Right renal pelvis (tissue), 4 donors: ENCODE data around the gene IQCE. TPM values are rescaled to one million over a fixed set of nuclear protein-coding genes. Genes with fewer than 3 reads are reported as not detected.

Source experiments
- DNase-seq, 4 donors: peaks; one replicate each; pipeline ENCODE4 v3.0.0-alpha.2; 2013; ENCODE audit warnings: low read depth in 4 of 4, low spot score in 3 of 4, missing footprints in 1 of 4
- polyA plus RNA-seq, 4 donors: library from polyadenylated mRNA; unstranded; fragments of 120-200 nt; gene quantifications; one replicate each; pipeline ENCODE4 v1.2.1, GENCODE V29; 2013; ENCODE audit not compliant: insufficient read length in 4 of 4

IQCE gene
- polyA plus RNA-seq, 4 donors = 19.0 to 23.4 (median 22.4) TPM

DNA sequence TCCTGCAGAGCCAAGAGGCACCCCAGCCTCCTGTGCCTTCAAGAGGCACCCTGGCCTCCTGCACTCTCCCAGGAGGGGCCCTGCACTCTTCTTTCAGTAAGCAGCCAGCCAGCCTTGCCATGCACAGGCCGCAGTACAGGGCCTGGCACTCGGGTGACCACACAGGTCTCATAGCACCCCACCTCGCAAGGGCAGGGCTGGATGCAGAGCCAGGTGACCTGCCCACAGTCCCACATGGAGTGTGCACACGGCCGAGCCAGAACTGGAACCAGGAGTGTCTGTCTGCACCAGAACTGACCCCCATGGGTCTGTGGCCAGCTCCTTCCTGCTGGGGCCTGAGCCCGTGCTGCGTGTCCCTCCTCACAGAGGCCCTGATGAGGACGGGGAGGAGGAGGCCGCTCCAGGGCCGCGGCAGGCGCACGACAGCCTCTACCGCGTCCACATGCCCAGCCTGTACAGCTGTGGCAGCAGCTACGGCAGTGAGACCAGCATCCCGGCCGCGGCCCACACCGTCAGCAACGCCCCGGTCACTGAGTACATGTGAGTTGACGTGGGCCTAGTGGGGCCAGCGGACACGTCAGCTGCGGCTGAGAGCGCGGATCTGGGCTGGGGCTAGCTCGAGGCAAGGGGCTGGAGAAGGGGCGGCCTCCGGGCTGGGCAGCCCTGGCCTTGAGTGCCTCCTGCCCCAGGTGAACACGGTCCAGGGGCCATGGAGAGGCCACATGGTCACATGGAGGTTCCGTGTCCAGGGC is 99.3 kb downstream of the IQCE start:
- no peak for DNase-seq

DNA sequence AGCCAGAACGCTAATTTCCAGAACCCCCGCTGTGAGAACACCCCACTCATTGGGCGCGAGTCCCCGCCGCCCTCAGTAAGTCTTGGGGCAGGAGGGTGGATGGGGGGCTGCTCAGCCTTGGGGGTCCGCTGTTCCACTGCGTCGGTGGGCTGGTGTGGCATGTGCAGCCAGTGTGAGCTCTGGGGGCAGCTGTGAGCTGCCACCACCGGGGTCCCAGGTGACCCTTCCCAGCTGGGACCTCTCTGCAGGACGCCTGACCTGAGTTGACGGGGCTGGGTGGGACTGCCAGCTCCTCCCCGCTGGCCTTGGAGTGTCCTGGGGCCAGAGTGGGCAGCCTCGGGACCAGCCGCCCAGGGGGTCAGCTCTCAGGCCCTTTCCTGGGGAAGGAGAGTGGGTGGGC is 100.2 kb downstream of the IQCE start:
- no peak for DNase-seq

DNA sequence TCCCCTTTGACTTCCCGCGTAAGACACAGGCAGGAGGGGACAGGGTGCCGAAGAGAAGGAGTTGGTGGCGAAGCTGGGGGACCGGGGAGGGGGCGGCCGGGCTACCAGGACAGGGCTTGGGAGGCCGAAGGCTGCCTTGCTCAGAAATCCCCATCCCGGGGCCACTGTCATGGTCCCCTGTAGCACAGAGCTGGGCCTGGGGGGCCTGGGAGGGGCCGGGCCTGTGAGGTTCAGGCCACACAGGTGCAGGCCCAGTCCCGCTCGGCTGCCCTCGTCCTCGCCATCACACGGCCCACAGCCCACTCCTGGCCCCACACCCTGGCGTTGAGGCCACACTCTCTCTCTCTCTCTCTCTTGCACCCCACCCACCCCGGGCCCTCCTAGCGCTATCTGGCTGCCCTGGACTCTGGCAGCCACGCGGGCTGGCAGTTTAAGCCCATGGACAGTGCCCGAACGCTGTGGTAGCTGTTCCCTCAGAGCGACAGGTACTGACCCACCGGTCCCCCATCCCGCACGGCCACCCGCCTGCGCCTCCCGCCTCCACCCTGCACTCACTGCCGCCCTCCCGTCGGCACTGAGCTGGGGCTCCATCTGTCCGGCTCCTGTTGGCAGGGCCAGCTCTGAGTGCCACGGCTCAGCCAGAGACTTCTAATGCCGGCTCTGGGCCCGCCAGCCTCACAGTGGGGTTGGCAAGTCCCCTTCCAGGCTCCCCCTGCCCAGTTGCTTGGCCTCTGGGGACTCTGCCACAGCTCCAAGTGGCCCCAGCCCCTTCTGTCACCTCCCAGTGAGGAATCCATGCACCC is 101.0 kb downstream of the IQCE start:
- no peak for DNase-seq

DNA sequence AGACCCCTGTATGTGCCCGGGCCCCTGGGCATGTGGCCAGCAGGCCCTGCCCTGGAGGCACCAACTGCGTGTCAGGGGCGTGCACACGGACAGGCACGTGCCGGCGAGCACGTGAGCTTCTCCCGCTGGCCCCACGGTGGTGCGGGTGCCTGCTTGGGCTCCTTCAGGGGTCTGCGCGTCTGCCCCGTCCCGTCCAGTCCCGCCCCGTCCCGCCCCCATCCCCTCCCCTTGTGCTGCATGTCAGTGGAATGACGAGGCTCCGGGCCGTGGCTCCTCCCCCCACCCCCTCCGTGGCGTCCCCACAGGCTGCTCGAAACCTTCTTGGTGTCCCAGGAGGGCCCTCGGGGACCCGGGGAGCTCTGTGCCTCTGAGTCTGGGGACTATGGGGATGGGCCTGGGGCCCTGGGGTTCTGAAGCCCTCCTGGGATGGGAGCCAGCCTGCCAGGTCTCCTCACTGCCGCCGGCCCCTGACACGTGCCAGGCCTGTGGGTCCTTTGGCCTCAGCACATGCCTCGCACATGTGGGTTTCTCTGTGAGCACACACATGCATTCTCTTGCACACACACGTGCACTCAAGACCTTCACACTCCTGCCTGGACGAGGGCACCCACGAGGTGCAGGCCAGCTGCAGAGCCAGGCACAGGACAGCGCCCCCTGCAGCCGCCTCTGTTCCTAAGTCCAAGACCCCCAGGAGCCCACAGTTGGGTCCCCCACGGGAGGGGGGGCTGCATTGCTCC is 101.7 kb downstream of the IQCE start:
- no peak for DNase-seq

DNA sequence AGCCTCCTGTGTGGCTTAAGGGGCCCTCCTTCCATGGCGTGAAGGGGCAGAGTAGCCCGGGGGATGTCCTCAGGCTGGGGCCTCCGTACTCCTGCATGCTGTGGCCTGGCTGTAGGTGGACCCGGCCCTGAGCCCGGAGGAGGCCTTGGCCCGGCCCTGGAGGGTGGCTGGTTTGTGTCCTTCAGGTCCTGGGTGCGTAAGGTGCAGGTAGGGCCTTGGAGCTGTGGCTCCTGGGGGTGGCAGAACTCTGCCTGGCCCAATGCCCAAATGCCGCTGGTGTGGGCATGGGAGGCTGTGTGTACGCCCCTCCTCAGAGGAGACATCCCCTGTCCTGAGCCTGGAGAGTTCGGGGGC is 102.3 kb downstream of the IQCE start:
- no peak for DNase-seq

DNA sequence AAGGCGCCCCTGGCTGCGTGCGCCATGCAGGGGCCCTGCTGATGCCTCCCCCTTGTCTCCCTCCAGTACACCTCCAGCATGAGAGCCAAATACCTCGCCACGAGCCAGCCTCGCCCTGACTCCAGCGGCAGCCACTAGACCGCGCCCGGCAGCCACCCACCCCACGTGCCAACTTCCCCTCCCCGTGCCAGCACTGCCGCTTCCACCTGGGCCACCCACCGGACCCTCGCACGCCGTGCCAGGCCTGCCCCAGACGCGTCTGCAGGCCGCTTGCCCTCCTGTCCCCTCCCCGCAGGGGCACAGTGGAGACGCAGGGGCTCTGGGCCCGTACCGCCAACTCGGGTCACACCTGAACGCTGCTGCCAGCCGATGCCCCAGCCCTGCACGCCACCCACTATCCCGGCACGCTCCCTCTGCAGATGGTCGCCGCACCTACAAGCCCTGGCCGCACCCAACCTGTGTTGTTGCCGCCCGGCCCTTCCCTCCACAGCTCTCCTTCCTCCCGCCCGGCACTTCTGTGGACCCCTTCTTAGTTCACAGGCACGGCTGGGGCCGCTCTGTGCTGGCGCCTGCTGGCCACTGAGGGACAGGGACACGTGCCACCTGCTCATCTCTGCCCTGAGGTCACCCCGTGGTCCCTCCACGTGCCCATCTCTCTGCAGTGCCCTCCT is 103.0 kb downstream of the IQCE start:
- no peak for DNase-seq

DNA sequence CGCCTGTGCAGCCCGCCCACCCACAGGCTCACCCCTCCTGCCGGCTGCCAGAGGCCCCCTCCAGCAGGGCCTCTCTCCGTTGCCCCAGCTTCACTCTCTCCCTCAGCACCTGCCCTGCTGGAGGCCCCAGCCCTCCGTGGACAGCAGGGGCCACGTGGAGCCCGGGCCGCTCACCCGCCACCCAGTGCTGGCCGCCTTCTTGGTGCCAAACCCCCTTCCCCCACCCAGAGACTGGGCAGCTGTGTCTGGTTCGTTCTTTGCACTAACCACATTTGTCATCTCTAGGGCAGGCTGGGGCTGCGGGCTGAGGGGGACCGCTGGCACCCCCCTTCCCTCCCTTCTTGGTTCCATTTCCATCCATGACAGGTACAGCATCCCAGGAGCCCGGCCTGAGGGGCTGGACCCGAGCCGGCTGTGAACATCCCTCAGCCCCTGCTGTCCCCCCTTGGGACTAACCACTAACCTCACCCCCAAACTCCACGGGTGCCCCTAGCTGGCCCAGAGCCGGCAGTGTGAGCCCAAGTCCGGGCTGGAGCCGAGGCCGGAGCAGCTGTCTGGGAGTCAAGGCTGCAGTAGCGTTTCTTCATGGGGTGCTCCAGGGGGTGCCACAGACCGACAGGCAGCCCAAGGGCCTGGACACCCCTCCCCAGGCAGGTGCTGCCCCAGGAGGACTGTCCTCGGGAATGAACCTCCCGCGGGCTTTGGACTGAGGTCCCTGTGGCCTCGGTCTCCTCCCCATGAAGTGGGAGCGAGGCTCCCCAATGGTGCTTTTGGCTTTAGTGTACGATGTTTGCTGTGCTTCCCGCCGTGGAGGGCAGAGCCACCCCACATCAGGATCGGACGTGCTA is 103.7 kb downstream of the IQCE start:
- DNase-seq = no peak

DNA sequence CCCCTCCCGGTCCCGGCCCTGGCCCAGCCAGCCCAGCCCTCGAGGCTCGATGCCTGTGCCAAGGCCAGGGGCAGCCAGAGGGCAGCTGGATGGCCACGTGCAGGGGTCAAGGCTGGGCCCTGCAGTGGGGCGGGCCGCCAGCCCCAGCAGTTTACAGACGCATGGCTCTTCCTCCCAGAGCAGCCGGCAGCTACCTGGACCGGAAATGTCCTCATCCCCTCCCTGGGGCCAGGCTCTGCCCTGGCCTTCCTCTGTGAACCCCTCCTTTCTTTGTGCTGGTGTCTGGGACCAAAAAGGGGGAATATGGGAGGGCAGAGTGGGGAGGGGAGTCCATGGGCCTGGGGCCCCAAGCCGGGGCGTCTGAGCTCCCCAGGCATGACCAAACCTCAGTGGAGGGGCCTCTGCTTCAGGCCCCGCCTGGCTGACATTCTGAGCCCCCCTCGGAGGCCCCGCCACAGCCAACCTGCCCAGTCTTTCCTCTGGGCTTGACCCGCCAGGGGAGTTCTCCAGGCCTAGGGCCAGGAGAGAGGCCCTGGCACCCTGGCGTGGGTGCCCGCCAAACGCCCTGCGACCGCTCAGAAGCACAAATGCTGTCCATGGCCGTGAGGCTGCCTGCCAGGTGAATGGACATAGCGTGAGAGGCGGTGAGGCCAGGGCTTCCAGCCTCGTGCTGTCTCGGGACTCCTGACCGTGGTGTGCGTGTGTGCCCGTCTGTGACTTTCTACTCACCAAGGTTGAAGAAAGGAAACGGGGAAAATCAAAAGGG is 104.5 kb downstream of the IQCE start:
- no peak for DNase-seq

DNA sequence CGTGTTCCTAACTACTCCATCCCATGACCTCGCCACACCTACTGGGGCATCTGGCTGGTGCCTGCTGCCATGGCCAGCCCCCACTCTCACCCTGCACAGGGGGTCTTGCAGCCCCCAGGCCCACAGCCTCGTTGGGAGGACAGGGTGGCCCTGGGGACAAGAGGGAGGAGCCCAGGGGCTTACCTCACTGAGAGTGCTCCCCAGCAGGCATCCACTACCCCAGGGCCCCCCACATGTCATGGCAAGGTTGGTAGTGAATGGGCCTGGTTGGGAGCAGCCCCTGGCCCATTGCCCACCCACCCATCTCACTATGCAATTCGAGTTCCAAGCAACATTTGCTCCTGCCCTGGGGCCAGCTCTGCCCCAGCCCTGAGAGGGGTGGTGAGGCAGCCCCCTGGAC is 105.2 kb downstream of the IQCE start:
- DNase-seq = no peak

Other genes with a start within 250 kb of the IQCE start
- gene SNX8, start 244.5 kb upstream of the IQCE start, polyA plus RNA-seq = 10 to 100 TPM; 40.5 to 45.7 (median 42.6) TPM
- gene EIF3B, start 204.2 kb upstream of the IQCE start, polyA plus RNA-seq = 100 to 1,000 TPM; 142 to 160 (median 147) TPM
- 10 to 100 TPM in 2 of 4 donors, 1 to 10 TPM in 2; 9.0 to 16.4 (median 10.3) TPM for gene CHST12, start 155.4 kb upstream of the IQCE start, polyA plus RNA-seq
- under 1 TPM in 1 of 4 donors, not detected in 3; 0.30 TPM for gene GRIFIN, start 82.6 kb upstream of the IQCE start, polyA plus RNA-seq
- 10 to 100 TPM; 28.9 to 41.5 (median 33.1) TPM for gene LFNG, start 39.2 kb upstream of the IQCE start, polyA plus RNA-seq
- gene BRAT1, start 3.5 kb upstream of the IQCE start, polyA plus RNA-seq = 10 to 100 TPM; 27.4 to 40.6 (median 27.6) TPM
- gene TTYH3, start 73.0 kb downstream of the IQCE start, polyA plus RNA-seq = 100 to 1,000 TPM in 1 of 4 donors, 10 to 100 TPM in 3; 91.4 to 137 (median 93.9) TPM
- gene AMZ1, start 129.2 kb downstream of the IQCE start, polyA plus RNA-seq = under 1 TPM in 3 of 4 donors, not detected in 1; 0.08 to 0.12 (median 0.10) TPM